ENCODE measurements around the gene STAMBP.
"Not testable (repeated sequence)": the region's sequence is repeated elsewhere in the genome, so short reads cannot be mapped to it uniquely, and the experiment has no call there.

STAMBP gene

GRCh38 chr2:73886357-73886756, 57.6 kb downstream of the STAMBP start:
- no peak for DNase-seq (ENCODE audit: extremely low read depth, low read depth)
- no peak for TF ChIP-seq CTCF (IDR thresholded peaks at IDR 0.05; ENCODE audit: low read depth, low read length, missing control alignments)
- H3K4me3 ChIP-seq (replicated peaks; ENCODE audit: low read depth, low read length), result no peak overlapping the region

GRCh38 chr2:73887596-73888353, 59.0 kb downstream of the STAMBP start:
- not testable (repeated sequence) for H3K4me3 ChIP-seq (replicated peaks; ENCODE audit: low read depth, low read length); DNase-seq (ENCODE audit: extremely low read depth, low read depth)

GRCh38 chr2:73888388-73888787, 59.6 kb downstream of the STAMBP start:
- H3K4me3 ChIP-seq (replicated peaks; ENCODE audit: low read depth, low read length), result no peak overlapping the region
- no peak for TF ChIP-seq CTCF (IDR thresholded peaks at IDR 0.05; ENCODE audit: low read depth, low read length, missing control alignments)
- no peak for DNase-seq (ENCODE audit: extremely low read depth, low read depth)

GRCh38 chr2:73889206-73889605, 60.4 kb downstream of the STAMBP start:
- TF ChIP-seq CTCF (IDR thresholded peaks at IDR 0.05; ENCODE audit: low read depth, low read length, missing control alignments), result no peak
- DNase-seq (ENCODE audit: extremely low read depth, low read depth), result no peak

GRCh38 chr2:73890301-73891092, 61.7 kb downstream of the STAMBP start:
- TF ChIP-seq CTCF (IDR thresholded peaks at IDR 0.05; ENCODE audit: low read depth, low read length, missing control alignments), result no peak
- H3K4me3 ChIP-seq (replicated peaks; ENCODE audit: low read depth, low read length), result no peak overlapping the region
- DNase-seq (ENCODE audit: extremely low read depth, low read depth), result no peak

More at GRCh38 chr2:73889206-73889605, 60.4 kb downstream of the STAMBP start:
- no peak overlapping the region for H3K4me3 ChIP-seq (replicated peaks; ENCODE audit: low read depth, low read length)

GRCh38 chr2:73891276-73891901, 62.6 kb downstream of the STAMBP start:
- no peak for DNase-seq (ENCODE audit: extremely low read depth, low read depth)
- H3K4me3 ChIP-seq (replicated peaks; ENCODE audit: low read depth, low read length), result no peak overlapping the region
- no peak for TF ChIP-seq CTCF (IDR thresholded peaks at IDR 0.05; ENCODE audit: low read depth, low read length, missing control alignments)

Data from HFF-Myc (cell line).